Measurements from ENCODE around the gene RNF34. TPM values are rescaled to one million over a fixed set of nuclear protein-coding genes. Genes with fewer than 3 reads are reported as not detected.

Gene RNF34
- total RNA-seq, 1 experiment from 2014 or later: 66.4 TPM

DNA sequence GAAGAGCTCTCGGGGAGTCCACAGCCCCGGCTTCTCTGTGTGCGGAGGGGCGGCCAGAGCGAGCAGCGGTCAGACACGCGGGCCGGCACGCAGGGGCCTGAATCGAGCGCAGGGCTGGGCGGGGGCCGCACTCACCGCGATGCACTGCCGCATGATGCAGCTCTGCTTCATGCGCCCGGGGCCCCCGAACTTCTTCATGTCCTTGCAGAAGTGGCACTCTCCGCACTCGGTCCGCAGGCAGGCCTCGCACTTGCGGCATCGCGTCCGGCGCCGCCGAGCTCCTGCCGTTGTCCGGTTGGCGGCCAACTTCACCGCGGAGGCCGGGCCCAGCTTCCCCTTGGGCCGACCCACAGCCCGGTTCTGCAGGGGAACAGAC lies 53.1 kb downstream of the RNF34 start:
- H2BK120ac ChIP-seq (ENCODE audit: low read depth, low read length, poor library complexity, severe bottlenecking): no peak overlapping the region
- Mint-ChIP-seq H3K4me3 (no peak overlapping the region), H3K36me3 (ENCODE audit: insufficient read depth in 1 of 3, low read depth in 3 of 3) (peaks cover 9 to 42% (median 25%) of the 10 kb centered on the region in 3 experiments; a peak in 6 of 7 replicates), H3K9me3 (no peaks in the 10 kb centered on the region), H3K27me3 (ENCODE audit: low read depth) (no peaks in the 10 kb centered on the region; the same call in 1 of the 2 replicates), H3K27ac (no peak overlapping the region), H3K4me1 (peaks cover 11 to 19% of the 10 kb centered on the region in 2 experiments)
- H4K5ac ChIP-seq (ENCODE audit: insufficient read length, low read depth, low read length): no peak overlapping the region
- H4K91ac ChIP-seq (ENCODE audit: insufficient read length, low read depth, low read length): no peak overlapping the region
- no peaks in the 10 kb centered on the region for H3K9me3 ChIP-seq (ENCODE audit: control insufficient read depth, low read depth, low read length)
- H3K18ac ChIP-seq (ENCODE audit: insufficient read length, low read depth, low read length): no peak overlapping the region
- no peaks in the 10 kb centered on the region for H3K23me2 ChIP-seq (ENCODE audit: insufficient read length, low read depth, low read length, poor library complexity, severe bottlenecking)
- no peaks in the 10 kb centered on the region for H4K20me1 ChIP-seq (ENCODE audit: control insufficient read depth, insufficient read depth, insufficient read length)
- no peak overlapping the region for H3T11ph ChIP-seq (ENCODE audit: low read length)
- WGBS (ENCODE audit: extremely low coverage, insufficient read length, low lambda C conversion rate): no CpG with 5 or more reads among the region's 39 CpGs
- no peak overlapping the region for H3K23ac ChIP-seq (ENCODE audit: insufficient read length, low read depth, low read length)
- H3K79me2 ChIP-seq (ENCODE audit: insufficient read depth, low read length): peaks cover 3% of the 10 kb centered on the region; the same call in 1 of the 2 replicates
- DNase-seq: no peak
- no peak overlapping the region for H2AFZ ChIP-seq (ENCODE audit: low read length)
- no peak overlapping the region for H2BK12ac ChIP-seq (ENCODE audit: insufficient read length, low read depth, low read length)
- no peak overlapping the region for H3K56ac ChIP-seq (ENCODE audit: insufficient read length, low read depth, low read length)
- H2BK20ac ChIP-seq (ENCODE audit: low read depth, low read length, poor library complexity, severe bottlenecking): no peak overlapping the region
- no peak overlapping the region for H3K14ac ChIP-seq (ENCODE audit: insufficient read depth, low read length)
- H3K9ac ChIP-seq (ENCODE audit: extremely low read depth, insufficient read length, low read length): no peak overlapping the region
- no peak overlapping the region for H4K8ac ChIP-seq (replicated peaks; ENCODE audit: insufficient read length, low read depth, low read length)
- peaks cover 15% of the 10 kb centered on the region for H3K79me1 ChIP-seq (ENCODE audit: insufficient read depth, low read depth, low read length, poor library complexity, severe bottlenecking)
- H3K27me3 ChIP-seq (ENCODE audit: insufficient read depth, low read length): no peaks in the 10 kb centered on the region
- no peak overlapping the region for H3K4ac ChIP-seq (ENCODE audit: low read depth, low read length)
- H2BK15ac ChIP-seq (ENCODE audit: low read depth, low read length): no peak overlapping the region
- no peak overlapping the region for H3K4me2 ChIP-seq (ENCODE audit: insufficient read depth, insufficient read length, low read length)
- no peak overlapping the region for H3K27ac ChIP-seq (ENCODE audit: insufficient read length, low read depth, low read length)
- TF ChIP-seq, protein P1, sequence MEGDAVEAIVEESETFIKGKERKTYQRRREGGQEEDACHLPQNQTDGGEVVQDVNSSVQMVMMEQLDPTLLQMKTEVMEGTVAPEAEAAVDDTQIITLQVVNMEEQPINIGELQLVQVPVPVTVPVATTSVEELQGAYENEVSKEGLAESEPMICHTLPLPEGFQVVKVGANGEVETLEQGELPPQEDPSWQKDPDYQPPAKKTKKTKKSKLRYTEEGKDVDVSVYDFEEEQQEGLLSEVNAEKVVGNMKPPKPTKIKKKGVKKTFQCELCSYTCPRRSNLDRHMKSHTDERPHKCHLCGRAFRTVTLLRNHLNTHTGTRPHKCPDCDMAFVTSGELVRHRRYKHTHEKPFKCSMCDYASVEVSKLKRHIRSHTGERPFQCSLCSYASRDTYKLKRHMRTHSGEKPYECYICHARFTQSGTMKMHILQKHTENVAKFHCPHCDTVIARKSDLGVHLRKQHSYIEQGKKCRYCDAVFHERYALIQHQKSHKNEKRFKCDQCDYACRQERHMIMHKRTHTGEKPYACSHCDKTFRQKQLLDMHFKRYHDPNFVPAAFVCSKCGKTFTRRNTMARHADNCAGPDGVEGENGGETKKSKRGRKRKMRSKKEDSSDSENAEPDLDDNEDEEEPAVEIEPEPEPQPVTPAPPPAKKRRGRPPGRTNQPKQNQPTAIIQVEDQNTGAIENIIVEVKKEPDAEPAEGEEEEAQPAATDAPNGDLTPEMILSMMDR (conservative IDR thresholded peaks at IDR 0.05): no peak
- no peak overlapping the region for H2AK5ac ChIP-seq (ENCODE audit: insufficient read length, low read length)
- no peak overlapping the region for H2BK5ac ChIP-seq (ENCODE audit: insufficient read length, low read length)
- no peaks in the 10 kb centered on the region for H3K4me1 ChIP-seq (ENCODE audit: insufficient read depth, low read length)

Measured in H9 (cell line).